SKM-1 treated with dmso at 0.1 percent for 144 hours (cell line): ENCODE measurements around the gene NCF2.

Experiments
- DNase-seq: peaks from one replicate; lab custom pipeline; 2025; ENCODE audit not compliant: unreplicated experiment; lab: John Stamatoyannopoulos, UW

Gene NCF2

GRCh38 chr1:183612407-183612806, 22.1 kb upstream of the NCF2 start:
- DNase-seq, result no peak

GRCh38 chr1:183611021-183611420, 20.8 kb upstream of the NCF2 start:
- DNase-seq, result no peak

GRCh38 chr1:183609759-183610452, 19.6 kb upstream of the NCF2 start:
- no peak for DNase-seq

DNA sequence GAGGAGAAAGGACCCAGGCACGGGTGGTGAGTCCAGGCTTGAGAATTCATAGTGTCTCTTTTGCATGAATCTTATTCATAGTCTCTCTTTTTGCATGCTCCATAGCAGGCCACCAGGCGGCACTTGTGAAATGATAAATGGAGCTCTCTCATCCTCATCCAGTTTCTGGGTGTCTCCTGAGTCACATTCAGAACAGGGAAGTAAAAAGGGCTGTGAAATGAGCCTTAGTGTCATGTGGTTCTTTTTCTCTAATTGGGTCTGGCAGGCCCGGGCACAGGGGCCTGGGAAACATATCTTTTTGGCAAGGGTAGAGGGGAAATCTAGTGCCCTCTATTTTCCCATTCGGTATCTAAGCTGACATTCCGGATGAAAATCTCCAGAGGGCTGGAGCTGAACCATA, 19.1 kb upstream of the NCF2 start:
- peak; percentile 99 for DNase-seq

- no peak for DNase-seq
Measured at GRCh38 chr1:183607322-183607980, 17.2 kb upstream of the NCF2 start.

DNA sequence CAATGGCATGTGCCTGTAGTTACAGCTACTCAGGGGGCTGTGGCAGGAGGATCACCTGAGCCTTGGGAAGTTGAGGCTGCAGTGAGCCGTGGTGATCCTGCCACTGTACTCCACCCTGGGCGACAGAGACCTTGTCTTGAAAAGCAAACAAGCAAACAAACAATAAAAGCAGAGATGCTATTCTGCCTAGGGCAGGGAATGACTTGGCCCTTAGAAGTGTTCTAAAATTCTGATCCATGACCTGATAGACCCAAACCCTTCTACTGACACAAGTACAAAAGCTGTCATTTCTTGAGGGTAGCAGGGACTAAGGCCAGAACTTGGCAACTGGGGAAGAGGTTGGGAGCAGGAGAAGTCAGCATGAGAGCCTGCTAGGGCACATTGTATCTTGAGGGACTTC, 15.6 kb upstream of the NCF2 start:
- DNase-seq, result no peak

DNA sequence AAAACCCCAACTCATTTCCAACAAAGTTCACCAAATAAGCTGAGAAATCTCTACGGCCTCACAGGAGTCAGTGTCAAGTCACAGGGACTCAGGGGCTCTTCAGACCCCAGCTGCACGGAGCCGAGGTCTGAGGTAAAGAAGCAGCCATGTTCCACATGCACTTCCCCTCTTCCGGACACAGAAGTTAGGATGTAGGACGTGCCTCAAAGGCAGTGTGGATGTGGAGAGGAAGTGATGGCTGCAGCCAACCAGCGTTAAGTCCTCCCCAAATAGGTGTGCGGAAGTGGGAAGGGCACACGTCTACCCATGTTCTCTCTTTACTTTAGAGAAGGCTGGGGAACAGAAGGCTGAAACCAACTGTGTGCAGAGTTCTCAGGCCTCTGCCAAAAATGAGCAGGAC, 14.6 kb upstream of the NCF2 start:
- DNase-seq, result peak; percentile 98

GRCh38 chr1:183604038-183604808, 14.0 kb upstream of the NCF2 start:
- DNase-seq, result peak; percentile 99

DNA sequence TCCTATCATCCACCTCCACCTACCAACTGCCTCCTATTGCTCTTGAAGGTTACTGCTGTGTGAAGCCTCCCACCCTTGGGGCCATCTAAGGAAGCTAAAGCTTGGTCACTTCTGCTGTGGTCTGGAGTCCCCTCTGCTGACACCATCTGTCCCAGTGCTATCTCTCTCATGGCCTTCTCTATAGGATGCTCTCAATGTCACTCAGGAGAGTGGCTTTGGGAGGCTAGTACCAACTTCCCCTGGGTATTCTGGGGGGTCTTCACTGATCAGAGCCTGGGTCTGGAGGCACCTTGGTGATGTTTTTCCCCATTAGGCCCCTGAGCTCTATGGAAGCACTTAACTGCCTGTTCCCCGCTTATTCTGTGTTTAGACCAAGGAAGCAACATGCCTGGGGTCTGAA, 12.3 kb upstream of the NCF2 start:
- no peak for DNase-seq

- no peak for DNase-seq
Measured at GRCh38 chr1:183600634-183601033, 10.4 kb upstream of the NCF2 start.

DNA sequence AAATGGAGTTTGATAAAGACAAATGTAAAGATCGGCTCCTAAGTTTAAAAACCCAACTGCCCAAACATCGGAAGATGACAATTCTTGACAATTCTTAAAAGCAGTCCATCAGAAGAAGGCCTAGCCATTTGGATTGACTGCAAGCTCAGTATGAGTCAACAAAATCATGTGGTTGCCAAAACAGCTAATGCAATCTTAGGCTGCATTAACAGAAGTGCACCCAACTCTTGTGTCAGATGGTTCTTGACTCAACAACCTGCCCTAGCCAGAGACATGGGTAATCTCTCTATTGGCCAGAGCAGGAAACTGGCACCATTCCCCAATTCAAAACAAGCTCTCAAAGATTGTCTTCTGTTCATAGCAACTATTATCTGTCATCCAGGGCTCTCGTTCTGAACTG, 9.9 kb upstream of the NCF2 start:
- peak; percentile 68 for DNase-seq

GRCh38 chr1:183598386-183598785, 8.1 kb upstream of the NCF2 start:
- no peak for DNase-seq

DNA sequence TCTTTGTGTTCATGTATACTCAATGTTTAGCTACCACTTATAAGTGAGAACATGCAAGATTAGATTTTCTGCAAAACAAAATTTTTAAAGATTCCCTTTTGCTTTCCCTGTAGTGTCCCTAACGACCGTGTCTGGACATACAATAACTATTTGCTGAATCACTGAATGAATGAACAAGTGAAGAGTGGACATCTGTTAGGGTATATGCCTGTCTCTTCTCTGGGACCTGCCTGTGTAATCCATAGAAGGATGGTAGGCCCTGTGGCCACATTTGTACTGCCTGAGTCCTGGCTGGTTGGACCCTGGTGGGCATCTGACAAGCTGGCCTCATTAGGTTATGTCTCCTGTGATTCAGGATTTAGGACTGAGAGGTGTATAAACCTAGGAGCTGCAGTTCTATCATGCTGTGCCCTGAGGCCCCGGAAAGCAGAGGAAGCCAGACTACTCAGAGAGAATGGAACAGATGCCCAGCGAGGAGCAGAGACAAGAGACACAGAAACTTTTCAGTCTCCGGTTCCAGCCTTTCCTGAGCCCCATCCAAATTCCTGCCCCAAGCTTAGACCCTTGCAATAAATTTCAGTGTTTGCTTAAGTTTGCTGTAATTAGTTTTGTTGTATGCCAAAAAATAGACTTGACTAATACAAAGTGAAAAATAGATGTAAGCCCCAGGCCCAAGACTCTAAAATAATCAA, 7.5 kb upstream of the NCF2 start:
- DNase-seq, result no peak

- DNase-seq, result no peak
Measured at GRCh38 chr1:183596500-183596899, 6.2 kb upstream of the NCF2 start.

DNA sequence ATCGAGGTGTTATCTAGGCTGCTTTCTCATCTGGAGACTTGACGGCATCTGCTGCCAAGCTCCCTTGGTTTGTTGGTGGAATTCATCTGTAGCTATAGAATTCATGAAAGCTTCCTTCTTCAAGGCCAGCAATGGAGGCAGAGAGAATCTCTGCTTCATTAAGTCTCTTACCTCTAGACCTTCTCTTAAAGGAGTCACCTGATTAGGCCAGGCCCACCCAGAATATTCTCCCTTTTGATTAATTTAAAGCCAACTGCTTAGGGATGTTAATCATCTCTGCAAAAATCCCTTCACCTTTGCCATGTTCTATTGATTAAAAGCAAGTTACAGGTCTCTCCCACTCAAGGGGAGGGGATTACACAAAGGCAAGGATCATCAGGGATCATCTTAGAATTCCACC, 5.3 kb upstream of the NCF2 start:
- DNase-seq, result no peak

DNA sequence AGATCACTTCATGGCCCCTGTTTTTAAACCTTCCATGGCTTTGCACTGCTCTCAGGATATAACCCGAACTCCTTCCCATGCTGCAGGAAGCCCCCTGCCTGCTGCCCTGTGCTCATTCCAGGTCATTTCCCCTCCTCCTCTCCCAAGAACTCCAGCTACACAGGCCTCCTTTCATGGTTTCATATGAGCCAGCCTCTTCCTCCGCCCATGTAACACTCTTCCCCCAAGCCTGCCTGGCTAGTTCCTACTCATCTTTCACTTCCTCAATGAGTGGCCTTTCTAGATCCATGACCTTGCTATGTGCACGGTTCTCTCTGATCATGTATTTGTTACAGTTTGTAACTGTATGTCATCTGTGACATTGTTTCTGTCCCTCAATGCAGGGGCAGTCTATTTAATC, 3.1 kb upstream of the NCF2 start:
- peak; percentile 94 for DNase-seq

GRCh38 chr1:183592733-183593132, 2.5 kb upstream of the NCF2 start:
- peak; percentile 60 for DNase-seq

GRCh38 chr1:183589874-183590243, 400 bp downstream of the NCF2 start:
- no peak for DNase-seq

- no peak for DNase-seq
Measured at GRCh38 chr1:183589384-183589783, 875 bp downstream of the NCF2 start.

GRCh38 chr1:183588827-183589226, 1.4 kb downstream of the NCF2 start:
- no peak for DNase-seq

DNA sequence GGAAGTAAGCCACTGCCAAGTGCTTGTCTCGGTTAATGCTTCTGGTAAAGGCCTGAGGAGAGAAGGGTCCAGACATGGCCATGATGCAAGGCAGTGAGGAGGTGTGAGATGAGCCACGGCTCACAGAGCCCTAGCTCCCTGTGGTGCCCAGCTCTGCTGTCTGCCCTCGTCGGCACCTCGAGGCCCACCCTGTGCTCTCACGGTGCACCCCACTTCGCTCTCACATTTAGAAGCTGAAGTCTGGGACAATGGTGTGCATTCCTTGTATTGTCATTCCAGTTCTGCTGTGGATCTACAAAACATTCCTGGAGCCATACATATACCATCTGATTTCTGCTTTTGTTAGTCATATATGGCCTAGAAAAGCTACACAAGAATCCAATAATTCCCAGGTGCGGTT, 3.3 kb downstream of the NCF2 start:
- DNase-seq, result no peak

DNA sequence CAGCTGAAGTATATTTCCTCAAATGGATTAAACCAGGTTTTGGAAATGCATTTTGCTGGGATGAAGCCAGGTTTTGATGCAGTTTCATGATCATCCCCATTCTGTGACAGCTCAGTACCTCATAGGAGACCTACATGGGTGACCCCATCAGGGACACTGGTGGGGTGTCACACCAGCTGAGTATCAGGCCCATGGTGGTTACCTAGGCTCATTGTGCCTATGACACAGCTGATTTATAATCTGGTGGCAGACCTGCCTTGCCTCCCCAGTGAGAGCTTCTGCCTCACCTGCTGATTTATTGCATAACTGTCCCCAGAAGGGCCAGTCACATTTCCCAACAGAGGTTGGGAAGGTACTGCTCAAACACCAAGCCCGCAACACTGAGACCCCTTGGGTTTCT, 3.8 kb downstream of the NCF2 start:
- DNase-seq, result no peak
